WI38 (cell line): ENCODE results near the gene CDK11A.

Source experiments
- H3K4me3 ChIP-seq: 2 replicates; pipeline ENCODE4 v1.5.1; 2011; ENCODE audit warnings: low read depth, mild to moderate bottlenecking, control low read depth, low read length
- TF ChIP-seq, protein P1 (sequence below): IDR thresholded peaks from 2 replicates; pipeline ENCODE4 v1.5.1; 2012; ENCODE audit warnings: low read depth, mild to moderate bottlenecking, control low read depth, low read length

CDK11A gene

DNA sequence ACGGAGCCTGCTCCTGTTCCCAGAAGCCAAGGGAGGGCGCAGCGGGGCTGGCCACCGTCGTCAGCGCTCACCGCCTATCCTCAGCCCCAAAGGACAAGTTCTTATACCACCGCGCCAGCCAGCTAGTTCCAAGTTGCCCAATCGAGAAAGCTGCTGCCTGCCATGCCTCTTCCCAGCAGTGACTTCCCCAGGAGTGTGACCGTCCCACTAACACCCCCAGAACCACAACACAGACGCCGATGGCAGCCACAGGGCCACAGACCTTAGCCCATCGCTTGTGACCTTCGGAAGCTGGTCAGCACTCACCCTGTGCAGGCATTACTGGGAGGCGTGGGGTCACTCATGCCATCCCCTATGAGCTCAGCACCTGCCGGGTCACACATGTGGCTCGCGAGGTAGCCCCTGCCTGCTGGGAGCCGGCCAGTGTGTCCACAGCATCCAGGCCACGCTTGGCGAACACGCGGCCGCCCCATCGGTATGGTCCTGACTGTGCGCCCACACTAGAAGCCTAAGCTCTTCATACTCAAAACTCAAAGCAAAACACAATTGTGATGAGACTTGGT, 34.0 kb upstream of the CDK11A start:
- TF ChIP-seq, protein P1, sequence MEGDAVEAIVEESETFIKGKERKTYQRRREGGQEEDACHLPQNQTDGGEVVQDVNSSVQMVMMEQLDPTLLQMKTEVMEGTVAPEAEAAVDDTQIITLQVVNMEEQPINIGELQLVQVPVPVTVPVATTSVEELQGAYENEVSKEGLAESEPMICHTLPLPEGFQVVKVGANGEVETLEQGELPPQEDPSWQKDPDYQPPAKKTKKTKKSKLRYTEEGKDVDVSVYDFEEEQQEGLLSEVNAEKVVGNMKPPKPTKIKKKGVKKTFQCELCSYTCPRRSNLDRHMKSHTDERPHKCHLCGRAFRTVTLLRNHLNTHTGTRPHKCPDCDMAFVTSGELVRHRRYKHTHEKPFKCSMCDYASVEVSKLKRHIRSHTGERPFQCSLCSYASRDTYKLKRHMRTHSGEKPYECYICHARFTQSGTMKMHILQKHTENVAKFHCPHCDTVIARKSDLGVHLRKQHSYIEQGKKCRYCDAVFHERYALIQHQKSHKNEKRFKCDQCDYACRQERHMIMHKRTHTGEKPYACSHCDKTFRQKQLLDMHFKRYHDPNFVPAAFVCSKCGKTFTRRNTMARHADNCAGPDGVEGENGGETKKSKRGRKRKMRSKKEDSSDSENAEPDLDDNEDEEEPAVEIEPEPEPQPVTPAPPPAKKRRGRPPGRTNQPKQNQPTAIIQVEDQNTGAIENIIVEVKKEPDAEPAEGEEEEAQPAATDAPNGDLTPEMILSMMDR: no peak
- H3K4me3 ChIP-seq: no peak overlapping the region

DNA sequence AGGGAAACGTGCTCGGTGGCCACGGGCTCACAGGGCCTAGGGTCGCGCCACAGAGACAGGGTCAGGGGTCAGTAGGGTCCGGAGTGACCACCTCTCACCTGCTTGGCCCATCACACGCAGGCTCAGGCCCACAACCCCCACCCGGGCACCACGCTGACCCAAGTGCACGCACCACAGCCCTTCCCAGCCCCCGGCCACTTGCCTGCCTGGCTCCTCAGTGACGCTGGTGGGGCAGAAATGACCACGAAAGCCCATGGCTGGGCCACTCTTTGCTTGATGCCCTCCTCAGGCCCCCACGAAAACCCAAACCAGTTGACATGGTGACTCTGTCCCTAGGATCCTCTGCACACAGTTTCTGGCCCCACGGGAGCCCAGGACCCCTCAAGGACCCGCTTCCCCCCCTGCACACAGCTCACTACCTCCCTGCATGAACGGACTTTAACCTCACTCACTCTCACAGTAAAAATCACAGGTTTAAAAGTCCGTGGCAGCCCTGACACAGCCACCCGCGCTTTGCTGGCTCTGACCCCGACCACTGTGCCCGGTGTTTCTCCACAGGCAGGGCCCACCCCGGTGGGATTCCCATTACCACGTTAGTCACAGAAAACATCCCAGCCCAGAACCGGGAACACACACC, 33.4 kb upstream of the CDK11A start:
- TF ChIP-seq, protein P1: no peak
- no peak overlapping the region for H3K4me3 ChIP-seq

DNA sequence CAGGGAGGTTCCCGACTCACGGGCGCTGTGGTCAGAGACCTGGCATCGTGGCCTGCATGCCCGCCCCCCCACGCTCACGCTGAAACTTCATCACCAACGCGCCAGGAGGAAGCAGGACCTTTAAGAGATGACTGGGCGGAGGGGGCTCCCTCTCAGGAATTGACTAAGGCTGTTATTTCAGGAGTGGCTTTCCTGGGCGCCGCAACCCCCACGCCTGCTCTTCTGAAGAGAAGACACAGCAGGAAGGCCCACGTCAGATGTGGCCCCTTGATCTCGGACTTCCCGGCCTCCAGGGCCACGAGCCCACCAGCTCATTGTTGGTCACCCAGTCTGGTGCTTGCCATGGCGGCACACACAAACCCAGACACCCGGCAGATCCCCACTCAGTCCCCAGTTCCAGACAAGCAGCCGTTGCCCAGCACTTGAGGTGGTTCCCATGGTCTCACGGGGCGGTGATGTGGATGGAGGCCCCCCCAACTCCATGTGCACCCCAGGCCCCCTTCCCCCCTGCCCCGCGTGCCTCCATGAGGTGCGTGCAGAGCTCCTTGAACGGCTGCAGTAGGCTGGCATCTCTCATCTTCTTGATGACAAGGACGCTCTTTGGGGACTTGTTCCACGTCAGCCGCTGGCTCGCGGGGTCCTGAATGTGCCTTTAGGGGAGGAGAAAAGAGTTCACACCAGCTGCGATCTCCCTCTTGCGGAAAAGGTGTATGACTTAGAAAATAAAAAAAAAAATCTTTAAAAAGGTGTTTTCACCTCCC, 32.7 kb upstream of the CDK11A start:
- H3K4me3 ChIP-seq: no peak overlapping the region
- TF ChIP-seq, protein P1: no peak

DNA sequence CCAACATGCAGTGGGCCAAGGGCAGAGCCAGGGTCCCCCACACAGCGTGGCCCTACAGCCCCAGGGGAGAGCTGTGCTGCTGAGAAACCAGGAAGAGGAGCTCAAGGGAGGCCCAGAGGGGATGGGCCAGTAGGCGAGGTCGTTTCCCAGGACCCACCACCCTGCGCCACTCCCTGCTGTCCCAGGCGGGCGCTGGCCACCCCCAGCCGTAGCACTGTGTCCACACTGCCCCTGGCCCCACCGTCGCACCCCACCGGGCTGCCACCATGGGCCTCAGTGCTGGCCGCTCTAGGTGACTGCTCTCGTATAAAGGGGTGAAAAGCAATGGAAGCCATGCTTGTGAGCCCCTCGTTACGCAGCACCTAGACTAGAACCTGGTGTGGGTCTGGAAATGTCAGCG, 31.7 kb upstream of the CDK11A start:
- TF ChIP-seq, protein P1: no peak
- no peak overlapping the region for H3K4me3 ChIP-seq

DNA sequence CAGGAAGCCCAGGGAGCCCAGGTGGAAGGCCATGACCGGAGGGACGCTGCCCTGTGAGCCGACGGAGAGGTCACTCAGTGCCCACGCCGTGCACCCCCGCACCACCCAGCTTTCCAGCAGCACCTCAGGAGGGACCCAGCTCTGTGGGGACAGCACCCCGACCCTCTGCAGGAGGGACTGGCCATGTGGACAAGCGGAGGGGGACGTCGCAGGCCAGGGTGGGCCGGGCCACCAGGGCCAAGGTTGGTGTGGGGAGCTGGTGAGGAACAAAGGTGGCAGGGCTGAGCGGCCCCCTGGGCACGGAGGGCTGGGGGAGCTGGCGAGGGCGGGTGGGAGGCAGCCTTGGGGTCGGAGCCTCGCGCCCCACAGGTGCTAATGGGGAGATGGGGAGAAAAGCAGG, 31.3 kb upstream of the CDK11A start:
- TF ChIP-seq, protein P1: no peak
- no peak overlapping the region for H3K4me3 ChIP-seq

DNA sequence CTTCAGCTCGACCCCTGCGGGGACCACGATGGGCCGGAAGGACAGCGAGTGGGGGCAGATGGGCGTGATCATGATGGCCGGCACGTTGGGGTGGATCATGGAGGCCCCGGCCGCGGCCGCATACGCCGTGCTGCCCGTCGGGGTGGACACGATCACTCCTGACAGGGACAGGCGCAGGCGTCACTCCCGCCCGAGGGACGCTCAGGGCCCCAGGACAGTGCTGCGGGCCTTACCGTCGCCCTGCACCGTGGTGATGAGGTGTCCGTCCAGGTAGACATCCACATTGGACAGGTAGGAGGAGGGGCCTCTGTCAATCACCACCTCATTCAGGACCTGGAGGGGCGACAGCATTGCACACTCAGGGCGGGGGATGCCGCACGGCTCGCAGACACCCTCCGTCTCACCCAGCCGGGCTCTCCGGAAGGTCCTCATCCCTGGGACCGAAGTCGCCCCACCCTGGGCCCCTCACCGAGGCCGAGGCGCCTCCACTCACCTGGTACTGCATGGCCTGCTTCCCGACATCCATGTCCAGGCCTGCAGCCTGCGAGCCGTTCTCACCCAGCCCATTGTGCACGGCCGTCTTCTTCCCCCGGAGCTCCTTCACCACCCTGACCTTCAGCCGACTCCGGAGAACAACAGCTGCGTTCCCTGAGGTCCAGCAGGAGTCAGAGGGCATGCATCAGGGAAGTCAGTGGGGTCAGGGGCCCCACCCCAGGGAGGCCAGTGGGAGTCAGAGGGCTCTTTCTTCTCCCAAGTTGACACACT, 30.1 kb upstream of the CDK11A start:
- no peak overlapping the region for H3K4me3 ChIP-seq
- TF ChIP-seq, protein P1: no peak
